Astrocyte (in vitro differentiated cells and primary cell): ENCODE results near the gene USP25. TPM values are rescaled to one million over a fixed set of nuclear protein-coding genes. Genes with fewer than 3 reads are reported as not detected.

Experiments used
- DNase-seq: peaks from one replicate; pipeline ENCODE4 v3.0.0-alpha.2; 2010; ENCODE audit warnings: low read depth
- FAIRE-seq: peaks from 2 replicates; lab custom pipeline; 2011; peaks lifted over from hg19 to GRCh38; lab: Jason Lieb, UNC
- H2AFZ ChIP-seq: 2 replicates; pipeline ENCODE4 v1.6.0; 2012; ENCODE audit warnings: low read depth, low read length, inconsistent platforms
- H3K27ac ChIP-seq: 2 replicates; pipeline ENCODE4 v1.5.1; 2011; ENCODE audit warnings: low read depth, low read length, inconsistent platforms
- H3K27me3 ChIP-seq: 2 replicates; pipeline ENCODE4 v1.6.0; 2011; ENCODE audit warnings: low read length, inconsistent platforms; ENCODE audit not compliant: insufficient read depth
- H3K36me3 ChIP-seq: 2 replicates; pipeline ENCODE4 v1.5.1; 2011; ENCODE audit warnings: low read length, inconsistent platforms; ENCODE audit not compliant: insufficient read depth
- H3K4me1 ChIP-seq: 2 replicates; pipeline ENCODE4 v1.5.1; 2011; ENCODE audit warnings: low read length, inconsistent platforms; ENCODE audit not compliant: insufficient read depth
- H3K4me2 ChIP-seq: 2 replicates; pipeline ENCODE4 v1.6.0; 2012; ENCODE audit warnings: low read length, inconsistent platforms
- H3K4me3 ChIP-seq: 2 replicates; pipeline ENCODE4 v1.5.1; 2011; ENCODE audit warnings: low read depth, mild to moderate bottlenecking, low read length, inconsistent platforms; ENCODE audit not compliant: insufficient read depth
- H3K79me2 ChIP-seq: 2 replicates; pipeline ENCODE4 v1.6.0; 2012; ENCODE audit warnings: mild to moderate bottlenecking, low read length, inconsistent platforms; ENCODE audit not compliant: insufficient read depth
- H3K9ac ChIP-seq: 2 replicates; pipeline ENCODE4 v1.6.0; 2012; ENCODE audit warnings: mild to moderate bottlenecking, low read length, inconsistent platforms
- H3K9me3 ChIP-seq: 2 replicates; pipeline ENCODE4 v1.5.1; 2012; ENCODE audit warnings: low read depth, mild to moderate bottlenecking, low read length, inconsistent platforms; ENCODE audit not compliant: insufficient read depth
- H4K20me1 ChIP-seq: 2 replicates; pipeline ENCODE4 v1.6.0; 2012; ENCODE audit warnings: low read length, inconsistent platforms; ENCODE audit not compliant: insufficient read depth
- H3K27ac Mint-ChIP-seq: one replicate; pipeline ENCODE4 v1.8.0; 2021; ENCODE audit warnings: mild to moderate bottlenecking, mixed read lengths; ENCODE audit not compliant: unreplicated experiment
- H3K27me3 Mint-ChIP-seq: one replicate; pipeline ENCODE4 v1.8.0; 2021; ENCODE audit warnings: low read depth, mixed read lengths; ENCODE audit not compliant: unreplicated experiment
- H3K36me3 Mint-ChIP-seq: one replicate; pipeline ENCODE4 v1.8.0; 2021; ENCODE audit warnings: low read depth, mixed read lengths; ENCODE audit not compliant: unreplicated experiment
- H3K4me1 Mint-ChIP-seq: one replicate; pipeline ENCODE4 v1.8.0; 2021; ENCODE audit warnings: low read depth, mixed read lengths; ENCODE audit not compliant: unreplicated experiment
- H3K4me3 Mint-ChIP-seq: one replicate; pipeline ENCODE4 v1.8.0; 2021; ENCODE audit warnings: mild to moderate bottlenecking, moderate library complexity, mixed read lengths; ENCODE audit not compliant: unreplicated experiment
- H3K9me3 Mint-ChIP-seq: one replicate; pipeline ENCODE4 v1.8.0; 2021; ENCODE audit warnings: mild to moderate bottlenecking, mixed read lengths; ENCODE audit not compliant: unreplicated experiment
- EZH2 ChIP-seq: IDR thresholded peaks from 2 replicates; pipeline ENCODE4 v1.6.1; 2012; ENCODE audit warnings: mild to moderate bottlenecking, low read length, inconsistent platforms; ENCODE audit not compliant: insufficient read depth
- total RNA-seq: library from RNA; stranded (reverse); gene quantifications from 2 replicates; pipeline ENCODE4 v1.2.1, GENCODE V29; 2021
- TF ChIP-seq, protein P1 (sequence below): IDR thresholded peaks from 2 replicates; pipeline ENCODE4 v1.5.1; 2011; ENCODE audit warnings: low read depth, mild to moderate bottlenecking, inconsistent platforms, low read length, moderate library complexity; ENCODE audit not compliant: insufficient read depth

The USP25 gene
- total RNA-seq, 1 donor from 2014 or later = 49.5 TPM

DNA sequence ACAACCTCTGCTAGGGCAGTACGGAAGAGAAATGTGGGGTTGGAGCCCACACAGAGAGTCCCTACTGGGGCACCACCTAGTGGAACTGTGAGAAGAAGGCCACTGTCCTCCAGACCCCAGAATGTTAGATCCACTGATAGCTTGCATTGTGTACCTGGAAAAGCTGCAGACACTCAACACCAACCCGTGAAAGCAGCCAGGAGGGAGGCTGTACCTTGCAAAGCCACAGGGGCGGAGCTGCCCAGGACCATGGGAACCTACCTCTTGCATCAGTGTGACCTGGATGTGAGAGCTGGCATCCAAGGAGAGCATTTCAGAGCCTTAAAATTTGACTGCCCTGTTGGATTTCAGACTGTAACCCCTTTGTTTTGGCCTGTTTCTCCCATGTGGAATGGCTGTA, 85.5 kb downstream of the USP25 start:
- no peaks in the 10 kb centered on the region for H3K27me3 ChIP-seq
- H3K27ac Mint-ChIP-seq = no peak overlapping the region
- no peak overlapping the region for H3K27ac ChIP-seq
- no peak for TF ChIP-seq EZH2
- TF ChIP-seq, protein P1, sequence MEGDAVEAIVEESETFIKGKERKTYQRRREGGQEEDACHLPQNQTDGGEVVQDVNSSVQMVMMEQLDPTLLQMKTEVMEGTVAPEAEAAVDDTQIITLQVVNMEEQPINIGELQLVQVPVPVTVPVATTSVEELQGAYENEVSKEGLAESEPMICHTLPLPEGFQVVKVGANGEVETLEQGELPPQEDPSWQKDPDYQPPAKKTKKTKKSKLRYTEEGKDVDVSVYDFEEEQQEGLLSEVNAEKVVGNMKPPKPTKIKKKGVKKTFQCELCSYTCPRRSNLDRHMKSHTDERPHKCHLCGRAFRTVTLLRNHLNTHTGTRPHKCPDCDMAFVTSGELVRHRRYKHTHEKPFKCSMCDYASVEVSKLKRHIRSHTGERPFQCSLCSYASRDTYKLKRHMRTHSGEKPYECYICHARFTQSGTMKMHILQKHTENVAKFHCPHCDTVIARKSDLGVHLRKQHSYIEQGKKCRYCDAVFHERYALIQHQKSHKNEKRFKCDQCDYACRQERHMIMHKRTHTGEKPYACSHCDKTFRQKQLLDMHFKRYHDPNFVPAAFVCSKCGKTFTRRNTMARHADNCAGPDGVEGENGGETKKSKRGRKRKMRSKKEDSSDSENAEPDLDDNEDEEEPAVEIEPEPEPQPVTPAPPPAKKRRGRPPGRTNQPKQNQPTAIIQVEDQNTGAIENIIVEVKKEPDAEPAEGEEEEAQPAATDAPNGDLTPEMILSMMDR = no peak
- no peaks in the 10 kb centered on the region for H4K20me1 ChIP-seq
- FAIRE-seq = no peak
- no peak overlapping the region for H3K4me3 Mint-ChIP-seq
- H3K4me1 ChIP-seq = no peaks in the 10 kb centered on the region
- no peak overlapping the region for H3K4me3 ChIP-seq
- peaks cover 10% of the 10 kb centered on the region for H3K36me3 ChIP-seq
- no peak for DNase-seq
- peaks cover 4% of the 10 kb centered on the region for H3K9me3 Mint-ChIP-seq
- no peak overlapping the region for H3K9ac ChIP-seq
- H3K36me3 Mint-ChIP-seq = peaks cover 40% of the 10 kb centered on the region
- H3K9me3 ChIP-seq = no peaks in the 10 kb centered on the region
- H2AFZ ChIP-seq = no peak overlapping the region
- H3K4me1 Mint-ChIP-seq = peaks cover 2% of the 10 kb centered on the region
- H3K79me2 ChIP-seq = no peaks in the 10 kb centered on the region
- H3K27me3 Mint-ChIP-seq = no peaks in the 10 kb centered on the region
- H3K4me2 ChIP-seq = no peak overlapping the region

DNA sequence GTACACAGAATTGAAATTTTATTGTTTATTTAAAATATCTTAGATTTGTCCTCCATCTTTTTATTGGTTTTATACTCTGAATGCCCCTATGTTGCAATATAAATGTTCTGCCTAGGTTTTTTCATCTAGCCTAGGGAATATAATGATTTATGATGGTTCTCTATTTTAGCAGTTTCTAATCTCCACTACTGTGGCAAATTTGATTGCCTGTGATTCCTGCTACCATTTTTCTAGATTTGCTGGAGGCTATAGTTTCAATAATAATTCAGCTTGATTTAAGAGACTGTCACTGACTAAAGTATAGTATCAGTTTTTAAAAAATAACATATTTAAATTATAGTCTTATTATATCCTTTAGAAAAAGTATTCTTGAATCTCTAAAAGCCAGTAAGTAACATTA, 90.5 kb downstream of the USP25 start:
- Histone ChIP-seq H3K9ac (no peak overlapping the region), H3K9me3 (no peaks in the 10 kb centered on the region), H3K4me3 (no peak overlapping the region), H3K27ac (no peak overlapping the region), H2AFZ (no peak overlapping the region), H3K79me2 (no peaks in the 10 kb centered on the region), H3K27me3 (no peaks in the 10 kb centered on the region), H3K4me2 (no peak overlapping the region), H3K36me3 (peaks cover 6% of the 10 kb centered on the region), H3K4me1 (no peaks in the 10 kb centered on the region), H4K20me1 (no peaks in the 10 kb centered on the region)
- Mint-ChIP-seq H3K27me3 (no peaks in the 10 kb centered on the region), H3K9me3 (peaks cover 2% of the 10 kb centered on the region), H3K36me3 (peaks cover 20% of the 10 kb centered on the region), H3K4me3 (no peak overlapping the region), H3K27ac (no peak overlapping the region), H3K4me1 (no peaks in the 10 kb centered on the region)
- DNase-seq = no peak
- FAIRE-seq = no peak
- TF ChIP-seq EZH2 = no peak
- TF ChIP-seq, protein P1 = no peak

DNA sequence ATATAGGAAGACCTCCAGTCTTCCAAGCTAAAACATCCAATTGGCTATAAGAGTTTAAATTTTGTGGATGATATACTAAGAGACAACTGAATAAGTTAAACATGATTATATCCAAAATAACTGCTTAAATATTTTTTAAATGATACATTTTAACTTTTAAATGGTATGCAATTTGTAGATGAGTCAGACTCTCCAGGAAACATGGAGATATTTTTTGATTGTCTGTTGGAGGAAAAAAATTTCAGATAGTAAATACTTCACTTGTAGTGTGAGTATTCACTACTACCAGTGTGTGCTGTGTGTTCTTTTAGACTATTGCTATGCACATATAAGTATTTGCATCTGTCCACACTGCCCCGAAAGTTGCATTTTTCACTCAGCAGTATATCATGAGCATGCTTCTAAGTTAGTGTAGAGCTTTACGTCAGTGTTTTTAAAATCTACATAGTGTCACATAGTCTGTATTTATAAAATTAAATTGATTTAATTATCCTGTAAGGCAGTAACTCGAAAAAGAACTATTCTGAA, 91.1 kb downstream of the USP25 start:
- no peak overlapping the region for H3K4me3 ChIP-seq
- peaks cover 2% of the 10 kb centered on the region for H3K9me3 Mint-ChIP-seq
- no peaks in the 10 kb centered on the region for H3K27me3 Mint-ChIP-seq
- H3K36me3 ChIP-seq = peaks cover 6% of the 10 kb centered on the region
- H3K27me3 ChIP-seq = no peaks in the 10 kb centered on the region
- H2AFZ ChIP-seq = no peak overlapping the region
- H3K36me3 Mint-ChIP-seq = peaks cover 15% of the 10 kb centered on the region
- H3K27ac ChIP-seq = no peak overlapping the region
- peak; percentile 19 for DNase-seq
- no peak for FAIRE-seq
- no peaks in the 10 kb centered on the region for H3K4me1 Mint-ChIP-seq
- H3K4me2 ChIP-seq = no peak overlapping the region
- no peaks in the 10 kb centered on the region for H3K9me3 ChIP-seq
- no peak overlapping the region for H3K9ac ChIP-seq
- H3K4me1 ChIP-seq = no peaks in the 10 kb centered on the region
- H4K20me1 ChIP-seq = no peaks in the 10 kb centered on the region
- no peaks in the 10 kb centered on the region for H3K79me2 ChIP-seq
- no peak overlapping the region for H3K4me3 Mint-ChIP-seq
- TF ChIP-seq EZH2 = no peak
- TF ChIP-seq, protein P1 = no peak
- H3K27ac Mint-ChIP-seq = no peak overlapping the region
